OCI-LY3 (cell line): Measurements from ENCODE around the gene KCNH5.
A peak's percentile ranks its signal among the peaks of the same experiment; 100 is the strongest.

Source experiments
- EZH2phosphoT487 ChIP-seq: fragments of 200-600 bp; shearing (Covaris generic); IDR thresholded peaks from 2 replicates; pipeline ENCODE4 v1.6.1; 2018; ENCODE audit warnings: antibody characterized with exemption, mixed run types, low read depth
- TF ChIP-seq, protein P1 (sequence below): fragments of 200-600, 300-600 bp; sonication (generic); IDR thresholded peaks from 2 replicates; pipeline ENCODE4 v1.5.1; 2014; ENCODE audit warnings: antibody characterized with exemption, low read length, low read depth

DNA sequence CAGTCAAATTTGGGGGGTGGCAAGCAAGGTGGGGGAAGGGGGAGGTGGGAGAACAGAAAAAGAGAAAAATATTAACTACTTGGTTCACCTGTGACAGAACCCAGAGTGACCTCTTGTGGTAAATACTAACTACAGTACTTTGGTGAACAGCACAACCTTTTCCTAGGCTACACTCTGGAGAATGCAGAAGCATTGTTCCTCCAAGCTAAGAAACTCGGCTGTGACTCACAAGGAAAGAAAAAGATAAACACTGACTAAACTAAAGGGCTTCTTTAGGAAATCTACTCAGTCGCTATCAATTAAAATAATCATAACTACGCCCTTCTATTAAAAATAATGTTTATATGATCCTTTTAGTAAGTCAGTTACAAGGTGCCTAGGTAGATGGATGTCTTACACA lies 5.4 kb downstream of the KCNH5 start:
- TF ChIP-seq, protein P1, sequence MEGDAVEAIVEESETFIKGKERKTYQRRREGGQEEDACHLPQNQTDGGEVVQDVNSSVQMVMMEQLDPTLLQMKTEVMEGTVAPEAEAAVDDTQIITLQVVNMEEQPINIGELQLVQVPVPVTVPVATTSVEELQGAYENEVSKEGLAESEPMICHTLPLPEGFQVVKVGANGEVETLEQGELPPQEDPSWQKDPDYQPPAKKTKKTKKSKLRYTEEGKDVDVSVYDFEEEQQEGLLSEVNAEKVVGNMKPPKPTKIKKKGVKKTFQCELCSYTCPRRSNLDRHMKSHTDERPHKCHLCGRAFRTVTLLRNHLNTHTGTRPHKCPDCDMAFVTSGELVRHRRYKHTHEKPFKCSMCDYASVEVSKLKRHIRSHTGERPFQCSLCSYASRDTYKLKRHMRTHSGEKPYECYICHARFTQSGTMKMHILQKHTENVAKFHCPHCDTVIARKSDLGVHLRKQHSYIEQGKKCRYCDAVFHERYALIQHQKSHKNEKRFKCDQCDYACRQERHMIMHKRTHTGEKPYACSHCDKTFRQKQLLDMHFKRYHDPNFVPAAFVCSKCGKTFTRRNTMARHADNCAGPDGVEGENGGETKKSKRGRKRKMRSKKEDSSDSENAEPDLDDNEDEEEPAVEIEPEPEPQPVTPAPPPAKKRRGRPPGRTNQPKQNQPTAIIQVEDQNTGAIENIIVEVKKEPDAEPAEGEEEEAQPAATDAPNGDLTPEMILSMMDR = peak; percentile 69
- no peak for TF ChIP-seq EZH2phosphoT487
